ENCODE data around the gene MBNL2. TPM values are rescaled to one million over a fixed set of nuclear protein-coding genes. Genes with fewer than 3 reads are reported as not detected.

The MBNL2 gene
- total RNA-seq, 1 donor = 69.8 TPM

- H3K27me3 ChIP-seq (ENCODE audit: insufficient read depth, low read length) = peaks cover 5% of the 10 kb centered on the region
- no peak overlapping the region for H3K4me3 ChIP-seq (ENCODE audit: insufficient read depth, low read length)
- DNase-seq (ENCODE audit: insufficient read length, low spot score, missing footprints) = no peak
- no peak overlapping the region for H2AFZ ChIP-seq (ENCODE audit: low read length)
- H3K4me2 ChIP-seq (ENCODE audit: insufficient read depth, low read length) = no peak overlapping the region
- H3K4me1 ChIP-seq (ENCODE audit: insufficient read depth, low read length) = no peaks in the 10 kb centered on the region
- no peaks in the 10 kb centered on the region for H4K20me1 ChIP-seq (ENCODE audit: insufficient read depth, low read length)
- no peaks in the 10 kb centered on the region for H3K79me2 ChIP-seq (ENCODE audit: insufficient read depth, low read length)
- H3K36me3 ChIP-seq (ENCODE audit: insufficient read depth, low read length) = no peaks in the 10 kb centered on the region
- no peak for TF ChIP-seq CTCF (IDR thresholded peaks at IDR 0.05; ENCODE audit: extremely low read depth, low read depth, low read length)
- H3K27ac ChIP-seq (ENCODE audit: low read depth, low read length) = no peak overlapping the region
- no peaks in the 10 kb centered on the region for H3K9me3 ChIP-seq (ENCODE audit: low read depth, low read length)
These were observed 22.7 kb upstream of the MBNL2 start for GRCh38 chr13:97199451-97199850.

- H2AFZ ChIP-seq (ENCODE audit: low read length) = no peak overlapping the region
- H3K4me3 ChIP-seq (ENCODE audit: insufficient read depth, low read length) = no peak overlapping the region
- no peak for DNase-seq (ENCODE audit: insufficient read length, low spot score, missing footprints)
- no peak overlapping the region for H3K27ac ChIP-seq (ENCODE audit: low read depth, low read length)
- H3K4me2 ChIP-seq (ENCODE audit: insufficient read depth, low read length) = no peak overlapping the region
- H3K79me2 ChIP-seq (ENCODE audit: insufficient read depth, low read length) = no peaks in the 10 kb centered on the region
- no peaks in the 10 kb centered on the region for H3K4me1 ChIP-seq (ENCODE audit: insufficient read depth, low read length)
- H3K27me3 ChIP-seq (ENCODE audit: insufficient read depth, low read length) = peaks cover 5% of the 10 kb centered on the region
- H3K9me3 ChIP-seq (ENCODE audit: low read depth, low read length) = no peaks in the 10 kb centered on the region
- H3K36me3 ChIP-seq (ENCODE audit: insufficient read depth, low read length) = no peaks in the 10 kb centered on the region
- no peaks in the 10 kb centered on the region for H4K20me1 ChIP-seq (ENCODE audit: insufficient read depth, low read length)
- no peak for TF ChIP-seq CTCF (IDR thresholded peaks at IDR 0.05; ENCODE audit: extremely low read depth, low read depth, low read length)
These were observed 21.8 kb upstream of the MBNL2 start for GRCh38 chr13:97200081-97200942.

- Histone ChIP-seq H3K4me3 (ENCODE audit: insufficient read depth, low read length) (no peak overlapping the region), H3K27ac (ENCODE audit: low read depth, low read length) (no peak overlapping the region), H4K20me1 (ENCODE audit: insufficient read depth, low read length) (no peaks in the 10 kb centered on the region), H3K36me3 (ENCODE audit: insufficient read depth, low read length) (no peaks in the 10 kb centered on the region), H3K4me1 (ENCODE audit: insufficient read depth, low read length) (no peaks in the 10 kb centered on the region), H3K4me2 (ENCODE audit: insufficient read depth, low read length) (no peak overlapping the region), H2AFZ (ENCODE audit: low read length) (no peak overlapping the region), H3K9me3 (ENCODE audit: low read depth, low read length) (no peaks in the 10 kb centered on the region), H3K79me2 (ENCODE audit: insufficient read depth, low read length) (no peaks in the 10 kb centered on the region), H3K27me3 (ENCODE audit: insufficient read depth, low read length) (no peaks in the 10 kb centered on the region)
- DNase-seq (ENCODE audit: insufficient read length, low spot score, missing footprints) = no peak
- no peak for TF ChIP-seq CTCF (IDR thresholded peaks at IDR 0.05; ENCODE audit: extremely low read depth, low read depth, low read length)
These were observed 19.4 kb upstream of the MBNL2 start for GRCh38 chr13:97202761-97203160.

GRCh38 chr13:97205465-97205864 is 16.7 kb upstream of the MBNL2 start:
- no peaks in the 10 kb centered on the region for H3K4me1 ChIP-seq (ENCODE audit: insufficient read depth, low read length)
- H4K20me1 ChIP-seq (ENCODE audit: insufficient read depth, low read length) = no peaks in the 10 kb centered on the region
- H3K27me3 ChIP-seq (ENCODE audit: insufficient read depth, low read length) = no peaks in the 10 kb centered on the region
- DNase-seq (ENCODE audit: insufficient read length, low spot score, missing footprints) = no peak
- H3K36me3 ChIP-seq (ENCODE audit: insufficient read depth, low read length) = no peaks in the 10 kb centered on the region
- H3K27ac ChIP-seq (ENCODE audit: low read depth, low read length) = no peak overlapping the region
- H2AFZ ChIP-seq (ENCODE audit: low read length) = no peak overlapping the region
- no peak overlapping the region for H3K4me3 ChIP-seq (ENCODE audit: insufficient read depth, low read length)
- no peak overlapping the region for H3K4me2 ChIP-seq (ENCODE audit: insufficient read depth, low read length)
- no peaks in the 10 kb centered on the region for H3K9me3 ChIP-seq (ENCODE audit: low read depth, low read length)
- no peak for TF ChIP-seq CTCF (IDR thresholded peaks at IDR 0.05; ENCODE audit: extremely low read depth, low read depth, low read length)
- no peaks in the 10 kb centered on the region for H3K79me2 ChIP-seq (ENCODE audit: insufficient read depth, low read length)

Data from osteoblast (primary cell).